Measurements from ENCODE around the gene TELO2.
"Not testable (repeated sequence)": the region's sequence is repeated elsewhere in the genome, so short reads cannot be mapped to it uniquely, and the experiment has no call there.

Gene TELO2

GRCh38 chr16:1466054-1466453 is 27.1 kb upstream of the TELO2 start:
- H3K4me3 Mint-ChIP-seq, result no peak overlapping the region
- H3K27ac Mint-ChIP-seq, result no peak overlapping the region
- H3K9me3 Mint-ChIP-seq, result no peaks in the 10 kb centered on the region
- ATAC-seq (no peak), DNase-seq (no peak)
- peaks cover 11% of the 10 kb centered on the region for H3K4me1 Mint-ChIP-seq
- H3K27me3 Mint-ChIP-seq, result no peaks in the 10 kb centered on the region
- no peaks in the 10 kb centered on the region for H3K36me3 Mint-ChIP-seq (ENCODE audit: low read depth)

GRCh38 chr16:1466968-1467521 is 26.1 kb upstream of the TELO2 start:
- no peak overlapping the region for H3K27ac Mint-ChIP-seq
- no peaks in the 10 kb centered on the region for H3K27me3 Mint-ChIP-seq
- H3K36me3 Mint-ChIP-seq (ENCODE audit: low read depth), result no peaks in the 10 kb centered on the region
- H3K4me3 Mint-ChIP-seq, result no peak overlapping the region
- no peak for DNase-seq
- H3K9me3 Mint-ChIP-seq, result no peaks in the 10 kb centered on the region
- H3K4me1 Mint-ChIP-seq, result peaks cover 16% of the 10 kb centered on the region
- ATAC-seq, result no peak

DNA sequence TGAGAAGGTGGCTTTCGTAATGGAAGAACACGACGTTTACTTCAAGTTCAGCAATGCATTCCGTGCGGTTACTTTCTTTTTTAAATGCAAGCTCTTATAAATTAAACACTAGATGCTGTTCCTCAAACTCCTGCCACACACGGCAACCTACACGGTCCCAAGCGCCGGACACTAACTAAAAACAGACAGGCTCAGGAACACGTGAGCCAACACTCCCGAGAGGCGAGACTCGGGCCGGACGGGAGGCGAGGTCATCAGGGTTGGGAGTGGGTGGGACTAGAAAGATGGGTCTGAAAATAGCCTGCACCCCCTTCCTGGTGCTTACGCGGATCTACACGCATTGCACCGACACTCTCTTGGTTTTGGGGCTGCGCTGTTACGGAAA is 24.7 kb upstream of the TELO2 start:
- no peak for ATAC-seq
- Mint-ChIP-seq H3K4me3 (no peak overlapping the region), H3K27ac (no peak overlapping the region), H3K9me3 (no peaks in the 10 kb centered on the region), H3K27me3 (no peaks in the 10 kb centered on the region), H3K36me3 (ENCODE audit: low read depth) (no peaks in the 10 kb centered on the region), H3K4me1 (peaks cover 25% of the 10 kb centered on the region)
- DNase-seq, result no peak

DNA sequence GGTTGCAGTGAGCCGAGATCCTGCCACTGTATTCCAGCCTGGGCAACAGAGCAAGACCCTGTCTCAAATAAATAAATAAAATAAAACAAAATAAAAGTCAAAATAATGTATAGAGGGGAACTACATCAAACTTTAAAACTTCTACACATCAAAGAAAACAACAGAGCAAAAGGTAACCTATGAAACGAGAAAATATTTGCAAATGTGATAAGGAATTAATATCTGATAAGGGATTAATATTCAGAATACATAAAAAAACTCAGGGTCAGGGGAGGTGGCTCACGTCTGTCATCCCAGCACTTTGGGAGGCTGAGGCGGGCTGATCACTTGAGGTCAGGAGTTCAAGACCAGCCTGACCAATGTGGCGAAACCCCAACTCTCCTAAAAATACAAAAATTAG is 24.0 kb upstream of the TELO2 start:
- not testable (repeated sequence) for H3K27me3 Mint-ChIP-seq; DNase-seq; H3K27ac Mint-ChIP-seq; H3K36me3 Mint-ChIP-seq (ENCODE audit: low read depth); ATAC-seq; H3K9me3 Mint-ChIP-seq; H3K4me3 Mint-ChIP-seq
- peaks cover 27% of the 10 kb centered on the region for H3K4me1 Mint-ChIP-seq

DNA sequence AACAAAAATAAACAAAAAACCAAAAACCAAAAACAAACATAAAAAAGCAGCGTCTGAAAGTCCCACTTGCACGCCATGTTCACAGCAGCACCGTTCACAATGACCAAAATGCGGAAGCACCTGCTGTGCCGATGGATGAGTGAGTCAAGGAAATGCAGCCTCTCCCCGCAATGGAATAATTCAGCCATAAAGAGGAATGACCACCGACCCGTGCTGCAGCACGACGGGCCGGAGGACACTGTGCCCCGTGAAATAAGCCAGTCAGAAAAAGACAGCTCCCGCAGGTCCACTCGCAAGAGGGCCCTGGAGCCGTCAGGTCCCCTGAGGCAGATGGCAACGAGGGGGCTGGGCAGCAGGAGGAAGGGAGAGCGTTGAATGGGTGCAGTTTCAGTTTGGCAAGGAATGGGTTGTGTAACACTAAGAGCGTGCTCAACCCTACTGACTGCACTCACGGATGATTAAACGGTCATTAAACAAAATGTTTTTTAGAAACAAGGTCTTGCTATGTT is 23.4 kb upstream of the TELO2 start:
- ATAC-seq (no peak), DNase-seq (no peak)
- no peak overlapping the region for H3K4me3 Mint-ChIP-seq
- peaks cover 28% of the 10 kb centered on the region for H3K4me1 Mint-ChIP-seq
- H3K9me3 Mint-ChIP-seq, result no peaks in the 10 kb centered on the region
- no peaks in the 10 kb centered on the region for H3K27me3 Mint-ChIP-seq
- no peak overlapping the region for H3K27ac Mint-ChIP-seq
- H3K36me3 Mint-ChIP-seq (ENCODE audit: low read depth), result peaks cover 2% of the 10 kb centered on the region

GRCh38 chr16:1470481-1471251 is 22.5 kb upstream of the TELO2 start:
- ATAC-seq (no peak), DNase-seq (no peak)
- Mint-ChIP-seq H3K4me3 (no peak overlapping the region), H3K27me3 (no peaks in the 10 kb centered on the region), H3K9me3 (no peaks in the 10 kb centered on the region), H3K27ac (peak overlapping the region; percentile 78), H3K36me3 (ENCODE audit: low read depth) (peaks cover 2% of the 10 kb centered on the region), H3K4me1 (peaks cover 32% of the 10 kb centered on the region)

GRCh38 chr16:1471569-1472194 is 21.5 kb upstream of the TELO2 start:
- H3K27me3 Mint-ChIP-seq, result no peaks in the 10 kb centered on the region
- ATAC-seq (no peak), DNase-seq (no peak)
- no peak overlapping the region for H3K4me3 Mint-ChIP-seq
- peaks cover 2% of the 10 kb centered on the region for H3K36me3 Mint-ChIP-seq (ENCODE audit: low read depth)
- H3K9me3 Mint-ChIP-seq, result no peaks in the 10 kb centered on the region
- H3K27ac Mint-ChIP-seq, result no peak overlapping the region
- H3K4me1 Mint-ChIP-seq, result peaks cover 36% of the 10 kb centered on the region

- ATAC-seq (no peak), DNase-seq (no peak)
- peak overlapping the region; percentile 62 for H3K4me3 Mint-ChIP-seq
- peak overlapping the region; percentile 75 for H3K27ac Mint-ChIP-seq
- no peaks in the 10 kb centered on the region for H3K9me3 Mint-ChIP-seq
- H3K27me3 Mint-ChIP-seq, result no peaks in the 10 kb centered on the region
- H3K36me3 Mint-ChIP-seq (ENCODE audit: low read depth), result peaks cover 2% of the 10 kb centered on the region
- peaks cover 36% of the 10 kb centered on the region for H3K4me1 Mint-ChIP-seq
Measured at GRCh38 chr16:1472974-1473373, 20.2 kb upstream of the TELO2 start.

DNA sequence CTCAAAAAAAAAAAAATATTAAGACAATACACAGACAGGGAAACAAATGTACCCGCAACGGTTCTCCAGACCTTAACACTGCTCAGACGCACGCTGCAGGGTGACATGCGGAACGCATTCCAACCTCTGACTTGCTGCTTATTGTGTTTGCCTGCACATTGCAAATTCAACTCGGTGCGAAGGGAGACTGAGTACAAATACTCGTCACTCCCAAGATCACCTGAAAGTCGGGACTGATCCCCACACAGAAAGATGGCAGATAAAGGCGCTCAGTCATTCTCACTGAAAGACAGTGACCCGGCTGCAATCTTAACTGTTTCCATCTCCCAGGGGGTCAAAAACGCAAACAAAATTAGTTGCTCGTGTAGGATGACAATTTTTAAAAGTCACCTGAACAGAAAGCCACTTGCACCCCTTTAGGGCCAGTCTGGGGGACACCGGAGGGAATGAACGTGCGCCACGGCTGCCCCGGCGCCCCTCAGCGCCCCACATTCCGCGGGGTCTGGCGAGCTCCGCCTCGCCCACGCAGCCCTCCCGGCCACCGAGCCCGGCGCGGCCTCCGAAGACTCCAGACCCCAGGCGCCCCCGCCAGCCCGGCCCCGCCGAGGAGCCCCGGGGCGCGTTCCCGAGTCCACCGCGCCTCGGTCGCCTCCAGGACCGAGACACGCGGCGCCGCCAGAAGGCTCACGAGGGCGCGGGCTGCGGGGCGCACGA is 18.9 kb upstream of the TELO2 start:
- H3K27ac Mint-ChIP-seq, result peak overlapping the region; percentile 73
- peak; percentile 31 for ATAC-seq

GRCh38 chr16:1474796-1475551 is 18.2 kb upstream of the TELO2 start, which contains the start of gene CLCN7:
Gene CLCN7, minus strand, starts transcription at chr16:1475028. Its CDS starts 54 bp downstream, at chr16:1474974.
- peak within 1 kb of the TSS; percentile 84 for H3K4me3 Mint-ChIP-seq
- DNase-seq (peak; percentile 92), ATAC-seq (peak; percentile 89)
- peaks cover 2% of the 10 kb centered on the region for H3K36me3 Mint-ChIP-seq (ENCODE audit: low read depth)
- H3K4me1 Mint-ChIP-seq, result peaks cover 33% of the 10 kb centered on the region
- peaks cover 1% of the 10 kb centered on the region for H3K27me3 Mint-ChIP-seq
- H3K27ac Mint-ChIP-seq, result peak within 1 kb of the TSS; percentile 87
- H3K9me3 Mint-ChIP-seq, result no peaks in the 10 kb centered on the region

More for the DNA sequence above, 18.9 kb upstream of the TELO2 start:
- H3K9me3 Mint-ChIP-seq, result no peaks in the 10 kb centered on the region
- DNase-seq, result no peak
- H3K4me3 Mint-ChIP-seq, result peak overlapping the region; percentile 82
- H3K27me3 Mint-ChIP-seq, result peaks cover 1% of the 10 kb centered on the region
- H3K4me1 Mint-ChIP-seq, result peaks cover 36% of the 10 kb centered on the region
- H3K36me3 Mint-ChIP-seq (ENCODE audit: low read depth), result peaks cover 2% of the 10 kb centered on the region

DNA sequence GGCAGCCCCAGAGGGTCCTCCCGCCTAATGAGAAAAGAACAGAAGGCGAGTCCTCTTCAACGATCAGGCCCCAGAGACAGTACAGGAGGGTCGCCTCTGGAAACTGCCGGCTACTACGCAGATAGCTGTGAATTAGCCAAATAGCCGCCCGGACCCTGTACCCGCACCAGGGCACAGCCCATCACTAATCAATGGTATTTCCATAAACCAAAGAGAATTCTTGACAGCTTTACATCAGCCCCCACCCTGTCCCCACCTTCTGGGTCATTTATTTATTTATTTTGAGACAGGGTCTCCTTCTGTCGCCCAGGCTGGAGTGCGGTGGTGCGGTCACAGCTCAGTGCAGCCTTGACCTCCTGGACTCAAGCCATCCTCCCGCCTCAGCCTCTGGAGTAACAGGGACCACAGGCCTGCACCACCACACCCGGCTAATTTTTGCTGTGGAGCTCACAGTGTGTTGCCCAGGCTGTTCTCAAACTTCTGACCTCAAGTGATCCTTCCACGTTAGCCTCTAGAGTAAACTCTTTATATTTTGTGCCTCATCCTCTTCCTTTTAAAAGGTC is 17.5 kb upstream of the TELO2 start:
- peak overlapping the region; percentile 84 for H3K4me3 Mint-ChIP-seq
- H3K27ac Mint-ChIP-seq, result peak overlapping the region; percentile 87
- ATAC-seq (no peak), DNase-seq (no peak)
- peaks cover 30% of the 10 kb centered on the region for H3K4me1 Mint-ChIP-seq
- no peaks in the 10 kb centered on the region for H3K9me3 Mint-ChIP-seq
- H3K27me3 Mint-ChIP-seq, result peaks cover 1% of the 10 kb centered on the region
- H3K36me3 Mint-ChIP-seq (ENCODE audit: low read depth), result peaks cover 2% of the 10 kb centered on the region

- DNase-seq, result no peak
- Mint-ChIP-seq H3K4me1 (peaks cover 26% of the 10 kb centered on the region), H3K9me3 (no peaks in the 10 kb centered on the region), H3K27me3 (peaks cover 1% of the 10 kb centered on the region), H3K27ac (no peak overlapping the region), H3K36me3 (ENCODE audit: low read depth) (peaks cover 2% of the 10 kb centered on the region), H3K4me3 (no peak overlapping the region)
- ATAC-seq, result no peak
Measured at GRCh38 chr16:1477033-1477432, 16.1 kb upstream of the TELO2 start.

DNA sequence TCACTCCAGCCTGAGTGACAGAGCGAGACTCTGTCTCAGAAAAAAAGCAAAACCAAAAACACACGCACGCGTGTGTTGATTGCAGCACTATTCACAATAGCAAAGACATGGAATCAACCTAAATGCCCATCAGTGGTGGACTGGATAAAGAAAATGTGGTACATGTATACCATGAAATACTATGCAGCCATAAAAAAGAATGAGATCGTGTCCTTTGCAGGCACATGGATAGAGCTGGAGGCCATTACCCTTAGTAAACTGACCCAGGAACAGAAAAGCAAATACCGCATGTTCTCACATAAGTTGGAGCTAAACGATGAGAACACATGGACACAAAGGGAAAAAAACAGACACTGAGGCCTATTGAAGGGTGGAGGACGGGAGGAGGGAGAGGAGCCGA is 14.2 kb upstream of the TELO2 start:
- H3K9me3 Mint-ChIP-seq; H3K27me3 Mint-ChIP-seq; H3K27ac Mint-ChIP-seq; ATAC-seq; DNase-seq; H3K4me3 Mint-ChIP-seq; H3K36me3 Mint-ChIP-seq (ENCODE audit: low read depth): not testable (repeated sequence)
- H3K4me1 Mint-ChIP-seq, result peaks cover 17% of the 10 kb centered on the region
